CD14-positive monocyte (primary cell): ENCODE data around the gene LIN7A. TPM values are rescaled to one million over a fixed set of nuclear protein-coding genes. Genes with fewer than 3 reads are reported as not detected.

Experiments
- DNase-seq, 3 donors: peaks; one replicate each; pipeline ENCODE4 v3.0.0-alpha.2; 2011 to 2022
- H2AFZ ChIP-seq: 2 replicates; pipeline ENCODE4 v1.6.0; 2012; ENCODE audit warnings: mild to moderate bottlenecking, low read depth, low read length, inconsistent platforms; ENCODE audit not compliant: insufficient read depth, poor library complexity, severe bottlenecking
- H3K27ac ChIP-seq, 2 donors: 1 replicate in 1 of 2; 2 replicates in 1 of 2; pipeline ENCODE4 v1.5.1; 2012 to 2013; ENCODE audit warnings: low read length in 2 of 2, control low read depth in 1 of 2, inconsistent platforms in 1 of 2, low read depth in 1 of 2, mild to moderate bottlenecking in 1 of 2
- H3K27me3 ChIP-seq, 2 donors: one replicate each; pipeline versions ENCODE4 v1.6.0 to v1.6.1; 2011 to 2013; ENCODE audit warnings: low read length in 2 of 2; ENCODE audit not compliant: control insufficient read depth in 2 of 2, insufficient read depth in 2 of 2
- H3K36me3 ChIP-seq, 2 donors: replicated peaks in 1 of 2; 1 replicate in 1 of 2; 2 replicates in 1 of 2; pipeline versions ENCODE4 v1.5.1 to v1.6.1; 2012 to 2013; ENCODE audit warnings: low read length in 2 of 2, control low read depth in 1 of 2, inconsistent platforms in 1 of 2, mild to moderate bottlenecking in 1 of 2; ENCODE audit not compliant: insufficient read depth in 2 of 2, control insufficient read depth in 1 of 2
- H3K4me1 ChIP-seq, 2 donors: 1 replicate in 1 of 2; 2 replicates in 1 of 2; pipeline versions ENCODE4 v1.5.1 to v1.6.1; 2012 to 2013; ENCODE audit warnings: low read length in 2 of 2, control low read depth in 1 of 2, inconsistent platforms in 1 of 2, mild to moderate bottlenecking in 1 of 2, moderate library complexity in 1 of 2; ENCODE audit not compliant: insufficient read depth in 2 of 2, control insufficient read depth in 1 of 2
- H3K4me2 ChIP-seq: replicated peaks from 2 replicates; pipeline ENCODE3; 2012; ENCODE audit warnings: low read length, moderate library complexity, mild to moderate bottlenecking; ENCODE audit not compliant: poor library complexity, severe bottlenecking; ENCODE audit errors: extremely low read depth
- H3K4me3 ChIP-seq, 3 experiments: fragments of 200-600 bp in 1 of 3; sonication (generic) in 1 of 3; replicated peaks in 1 of 3; 1 replicate in 2 of 3; 2 replicates in 1 of 3; pipeline ENCODE4 v1.5.1; 2011 to 2013; ENCODE audit warnings: low read length in 3 of 3, mild to moderate bottlenecking in 3 of 3, control low read depth in 2 of 3, low read depth in 2 of 3, inconsistent platforms in 1 of 3, moderate library complexity in 1 of 3
- H3K79me2 ChIP-seq: 2 replicates; pipeline ENCODE4 v1.6.0; 2012; ENCODE audit warnings: mild to moderate bottlenecking, control low read depth, inconsistent platforms, low read length, moderate library complexity; ENCODE audit not compliant: insufficient read depth
- H3K9ac ChIP-seq: 2 replicates; pipeline ENCODE4 v1.6.0; 2017; ENCODE audit warnings: low read length, mild to moderate bottlenecking; ENCODE audit not compliant: insufficient read depth, poor library complexity, severe bottlenecking
- H3K9me3 ChIP-seq, 2 donors: replicated peaks in 1 of 2; 1 replicate in 1 of 2; 2 replicates in 1 of 2; pipeline versions ENCODE4 v1.5.1 to v1.6.1; 2012 to 2013; ENCODE audit warnings: low read length in 2 of 2, control low read depth in 1 of 2; ENCODE audit not compliant: control insufficient read depth in 1 of 2, insufficient read depth in 1 of 2
- H4K20me1 ChIP-seq: 2 replicates; pipeline ENCODE4 v1.6.0; 2012; ENCODE audit warnings: mild to moderate bottlenecking, low read length, control low read depth, moderate library complexity; ENCODE audit not compliant: insufficient read depth
- H3K27ac Mint-ChIP-seq, 7 donors: one replicate each; pipeline ENCODE4 v1.8.0; 2020; ENCODE audit warnings: mild to moderate bottlenecking in 7 of 7, mixed read lengths in 7 of 7, moderate library complexity in 6 of 7, inconsistent platforms in 2 of 7
- H3K27me3 Mint-ChIP-seq, 3 donors: one replicate each; pipeline ENCODE4 v1.8.0; 2021 to 2022; ENCODE audit warnings: low read depth in 3 of 3, mild to moderate bottlenecking in 3 of 3, mixed read lengths in 3 of 3, moderate library complexity in 3 of 3, inconsistent platforms in 1 of 3
- H3K36me3 Mint-ChIP-seq, 2 donors: one replicate each; pipeline ENCODE4 v1.8.0; 2020; ENCODE audit warnings: mixed read lengths in 2 of 2, inconsistent platforms in 1 of 2, mild to moderate bottlenecking in 1 of 2
- H3K4me1 Mint-ChIP-seq: one replicate; pipeline ENCODE4 v1.8.0; 2020; ENCODE audit warnings: mild to moderate bottlenecking, mixed read lengths
- H3K4me3 Mint-ChIP-seq, 2 donors: one replicate each; pipeline ENCODE4 v1.8.0; 2020; ENCODE audit warnings: mild to moderate bottlenecking in 2 of 2, mixed read lengths in 2 of 2, moderate library complexity in 1 of 2
- H3K9me3 Mint-ChIP-seq, 7 donors: one replicate each; pipeline ENCODE4 v1.8.0; 2020 to 2022; ENCODE audit warnings: mixed read lengths in 7 of 7, mild to moderate bottlenecking in 6 of 7, moderate library complexity in 6 of 7, inconsistent platforms in 2 of 7
- CTCF ChIP-seq: fragments of 200-600 bp; IDR thresholded peaks from one replicate; pipeline ENCODE4 v1.8.0; 2022; ENCODE audit warnings: antibody characterized with exemption, mild to moderate bottlenecking
- WGBS: methylation state at CpG from one replicate; pipeline ENCODE4 v1.1.5; 2013; ENCODE audit warnings: missing lambda C conversion rate; ENCODE audit not compliant: insufficient coverage; 5-methylcytosine and 5-hydroxymethylcytosine counted together
- intact Hi-C, 2 donors: fragments of 100-400 bp; cut with micrococcal nuclease; formaldehyde crosslinking; loops; one replicate each; pipeline versions ENCODE4 v1.15.0 to v1.15.1; 2023
- polyA plus RNA-seq, 3 donors: library from polyadenylated mRNA; depleted of rRNA in 1 of 3; unstranded in 2 of 3; stranded (reverse) in 1 of 3; fragments of 300-500 nt in 2 of 3; fragments of >200 nt in 1 of 3; fragmentation: Illumina TruSeq in 2 of 3; gene quantifications; 1 replicate in 2 of 3; 2 replicates in 1 of 3; pipeline ENCODE4 v1.2.3, GENCODE V29; 2012 to 2021

The LIN7A gene
- polyA plus RNA-seq, 3 donors: 8.0 to 16.6 (median 15.2) TPM

- H3K27me3 Mint-ChIP-seq: peaks cover 2 to 8% (median 5%) of the 10 kb centered on the region in 3 donors
- Histone ChIP-seq H2AFZ (no peak overlapping the region), H3K27me3 (no peaks in the 10 kb centered on the region), H3K4me3 (no peak overlapping the region), H3K4me1 (no peaks in the 10 kb centered on the region), H3K36me3 (no peaks in the 10 kb centered on the region), H3K27ac (no peak overlapping the region), H3K4me2 (no peak overlapping the region), H4K20me1 (no peaks in the 10 kb centered on the region), H3K9me3 (no peaks in the 10 kb centered on the region), H3K79me2 (no peaks in the 10 kb centered on the region), H3K9ac (no peak overlapping the region)
- no peak overlapping the region for H3K4me3 Mint-ChIP-seq
- no peak overlapping the region for H3K27ac Mint-ChIP-seq
- 72% methylated on average over 4 of the region's 5 CpGs for WGBS
- peaks cover 6% of the 10 kb centered on the region for H3K4me1 Mint-ChIP-seq
- no peak for TF ChIP-seq CTCF
- intact Hi-C loops: no loop called here
- DNase-seq: no peak
- H3K36me3 Mint-ChIP-seq: no peaks in the 10 kb centered on the region
- H3K9me3 Mint-ChIP-seq: peaks cover 0 to 5% (median 2%) of the 10 kb centered on the region in 7 donors
These were observed 20.4 kb upstream of the LIN7A start for GRCh38 chr12:80958162-80958561.

DNA sequence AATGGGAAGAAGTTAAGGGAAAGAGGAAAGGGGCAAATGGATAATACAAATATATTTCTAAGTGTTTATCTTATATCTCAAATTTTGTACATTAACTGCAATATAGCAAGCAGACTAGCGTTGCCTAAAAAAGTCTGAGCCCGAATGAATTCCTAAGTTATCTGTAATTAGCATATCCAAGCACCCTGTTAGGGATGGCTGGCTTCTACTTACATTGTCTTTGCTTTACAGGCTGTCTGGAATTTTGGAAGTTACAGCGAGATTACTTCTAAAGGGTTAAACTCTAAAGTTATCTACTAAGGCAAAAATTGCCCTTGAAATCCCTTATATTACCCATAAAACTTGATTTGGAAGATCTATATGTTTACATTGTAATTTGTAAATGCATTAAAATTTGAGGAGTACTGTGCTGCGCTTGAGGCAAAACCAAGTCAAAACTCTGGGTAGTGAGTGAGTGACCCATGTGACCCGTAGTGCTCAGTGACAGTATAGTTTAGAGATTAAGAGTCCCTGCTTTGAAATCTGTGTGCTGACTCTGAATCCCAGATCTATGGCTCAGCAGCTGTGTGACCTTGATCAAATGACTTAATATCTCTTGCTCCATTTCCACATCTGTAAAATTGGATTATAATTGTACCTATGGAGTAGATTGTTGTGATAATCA, 17.3 kb upstream of the LIN7A start:
- no peaks in the 10 kb centered on the region for H3K4me1 ChIP-seq
- no peaks in the 10 kb centered on the region for H3K27me3 ChIP-seq
- no peak overlapping the region for H2AFZ ChIP-seq
- no peaks in the 10 kb centered on the region for H3K36me3 ChIP-seq
- H3K4me3 ChIP-seq: no peak overlapping the region
- H3K27ac Mint-ChIP-seq: no peak overlapping the region
- WGBS: no CpG with 5 or more reads among the region's 5 CpGs
- no peak for DNase-seq
- H3K27ac ChIP-seq: no peak overlapping the region
- H3K9me3 ChIP-seq: no peaks in the 10 kb centered on the region
- peaks cover 0 to 3% (median 0%) of the 10 kb centered on the region in 7 donors for H3K9me3 Mint-ChIP-seq
- no peaks in the 10 kb centered on the region for H4K20me1 ChIP-seq
- no peak overlapping the region for H3K9ac ChIP-seq
- H3K4me2 ChIP-seq: no peak overlapping the region
- no peaks in the 10 kb centered on the region for H3K36me3 Mint-ChIP-seq
- H3K27me3 Mint-ChIP-seq: peaks cover under 1 to 6% (median 5%) of the 10 kb centered on the region in 3 donors
- H3K79me2 ChIP-seq: no peaks in the 10 kb centered on the region
- no peak overlapping the region for H3K4me3 Mint-ChIP-seq
- H3K4me1 Mint-ChIP-seq: peaks cover 6% of the 10 kb centered on the region
- intact Hi-C loops: no loop called here
- TF ChIP-seq CTCF: no peak
